Ovary (tissue), 3 donors: ENCODE measurements around the gene CDC6.

Experiments
- CTCF ChIP-seq, 3 donors: fragments of 450-650 bp in 2 of 3; fragments of 200-600 bp in 1 of 3; IDR thresholded peaks; one replicate each; pipeline versions ENCODE4 v1.5.1 to v1.8.0; 2016 to 2022; ENCODE audit warnings: antibody characterized with exemption in 3 of 3, mild to moderate bottlenecking in 1 of 3
- EP300 ChIP-seq: sonication (generic); formaldehyde crosslinking; IDR thresholded peaks from one replicate; pipeline ENCODE4 v1.6.1; 2017; ENCODE audit warnings: antibody characterized with exemption
- POLR2A ChIP-seq: fragments of 450-650 bp; IDR thresholded peaks from one replicate; pipeline ENCODE4 v1.6.1; 2017; ENCODE audit warnings: antibody characterized with exemption, mild to moderate bottlenecking, moderate library complexity
- donor health status: DM: no; HTN: no; CAD: no.

GRCh38 chr17:40338058-40338457 is 50.4 kb downstream of the CDC6 start:
- TF ChIP-seq CTCF (IDR thresholded peaks at IDR 0.05) = no peak
- TF ChIP-seq POLR2A = no peak
- TF ChIP-seq EP300 = no peak
